ENCODE results near the gene NT5M. TPM values are rescaled to one million over a fixed set of nuclear protein-coding genes. Genes with fewer than 3 reads are reported as not detected.

NT5M gene
- total and polyA plus RNA-seq, 5 donors: 3.4 to 6.3 (median 5.3) TPM

DNA sequence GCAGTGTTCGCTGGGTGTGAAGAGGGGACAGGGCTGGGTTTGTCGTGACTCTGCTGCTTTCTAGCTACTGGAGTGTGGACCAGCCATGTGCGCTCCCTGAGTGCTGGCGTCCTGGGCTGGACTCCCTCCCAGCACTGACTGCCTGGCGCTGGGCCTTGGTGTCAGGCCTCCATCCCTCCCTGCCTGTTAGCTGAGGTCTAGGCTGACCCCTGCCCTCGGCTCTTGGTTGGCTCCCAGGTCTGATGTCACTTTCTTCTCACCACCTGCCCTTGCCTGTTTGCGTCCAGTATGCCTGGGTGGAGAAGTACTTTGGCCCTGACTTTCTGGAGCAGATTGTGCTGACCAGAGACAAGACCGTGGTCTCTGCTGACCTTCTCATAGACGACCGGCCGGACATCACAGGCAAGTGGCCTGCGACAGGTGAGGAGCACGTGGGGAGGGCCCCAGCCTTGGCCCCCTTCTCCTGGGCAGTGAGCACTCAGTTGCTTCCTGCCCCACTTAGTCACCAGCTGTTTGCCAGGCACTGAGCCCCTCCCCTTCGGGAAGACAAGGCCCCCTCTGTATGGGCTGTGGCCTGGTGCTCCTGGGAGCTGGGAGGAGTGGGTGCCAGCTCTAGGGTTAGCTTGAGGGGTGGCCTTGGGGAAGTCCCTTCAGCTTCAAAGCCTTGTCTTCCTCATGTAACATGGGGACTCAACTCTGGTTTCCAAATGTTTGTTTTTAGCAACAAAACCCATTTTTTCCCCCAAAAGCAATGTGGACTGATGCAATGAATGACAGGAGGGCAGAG, 41.5 kb downstream of the NT5M start:
- intact Hi-C loops (cut with DNase I): no loop called here
- Histone ChIP-seq H3K4me1 (ENCODE audit: control insufficient read depth, insufficient read depth, low read length) (no peaks in the 10 kb centered on the region), H3K9me3 (ENCODE audit: control insufficient read depth, low read length) (no peaks in the 10 kb centered on the region), H3K27me3 (ENCODE audit: control insufficient read depth, insufficient read depth) (no peaks in the 10 kb centered on the region), H3K27ac (ENCODE audit: low read length) (no peak overlapping the region), H3K4me3 (ENCODE audit: low read length) (no peak overlapping the region)
- ATAC-seq (peak in 1 of 2 donors; percentile 30), DNase-seq (peak in 1 of 3 donors; percentile 10)
- 79% methylated on average over 14 of the region's 14 CpGs for WGBS

DNA sequence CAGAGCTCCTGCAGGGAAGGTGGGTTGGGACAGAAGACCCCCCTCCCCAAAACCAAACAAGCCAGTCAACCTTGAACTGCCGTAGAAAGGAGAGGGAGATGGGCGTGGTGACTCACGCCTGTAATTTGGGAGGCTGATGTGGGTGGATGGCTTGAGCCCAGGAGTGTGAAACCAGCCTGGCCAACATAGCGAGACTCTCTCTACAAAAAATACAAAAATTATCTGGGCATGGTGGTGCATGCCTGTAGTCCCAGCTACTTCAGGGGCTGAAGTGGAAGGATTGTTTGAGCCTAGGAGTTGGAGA, 42.1 kb downstream of the NT5M start:
- intact Hi-C loops (cut with DNase I): no loop called here
- Histone ChIP-seq H3K9me3 (ENCODE audit: control insufficient read depth, low read length) (no peaks in the 10 kb centered on the region), H3K4me3 (ENCODE audit: low read length) (no peak overlapping the region), H3K27ac (ENCODE audit: low read length) (no peak overlapping the region), H3K4me1 (ENCODE audit: control insufficient read depth, insufficient read depth, low read length) (no peaks in the 10 kb centered on the region), H3K27me3 (ENCODE audit: control insufficient read depth, insufficient read depth) (no peaks in the 10 kb centered on the region)
- ATAC-seq: no peak
- DNase-seq: no peak
- 97% methylated on average over 4 of the region's 4 CpGs for WGBS

DNA sequence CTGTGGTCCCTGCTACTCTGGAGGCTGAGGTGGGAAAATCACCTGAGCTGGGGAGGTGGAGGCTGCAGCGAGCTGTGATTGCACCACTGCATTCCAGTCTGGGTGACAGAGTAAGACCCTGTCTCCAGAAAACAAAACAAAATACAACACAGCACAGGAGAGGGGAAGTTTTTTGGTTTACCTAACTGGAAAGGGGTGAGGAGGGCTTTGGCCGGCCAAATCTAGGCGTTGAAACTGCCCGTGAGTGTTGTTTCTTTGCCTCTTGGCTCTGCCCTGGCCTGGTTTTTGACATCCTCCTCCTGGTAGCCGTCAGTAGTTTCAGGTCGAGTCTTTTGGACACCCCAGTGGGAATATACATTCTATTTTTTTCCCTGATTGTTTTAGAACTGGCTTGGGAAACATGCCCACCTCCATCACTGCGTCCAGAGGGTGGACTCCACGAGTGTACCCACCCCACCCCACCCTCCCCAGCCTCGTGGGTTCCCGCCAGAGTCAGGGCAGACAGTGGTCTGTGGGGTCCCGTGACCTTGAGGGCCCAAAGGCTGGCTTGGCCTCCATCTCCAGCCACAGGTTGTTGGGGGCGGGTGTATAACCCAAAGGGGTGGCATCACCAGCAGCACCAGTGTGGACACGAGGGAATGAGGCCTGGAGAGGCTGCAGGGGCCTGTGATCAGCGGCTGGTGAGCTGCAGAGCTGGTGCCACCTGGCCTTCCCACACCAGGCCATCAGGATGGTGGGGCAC, 42.7 kb downstream of the NT5M start:
- no peaks in the 10 kb centered on the region for H3K27me3 ChIP-seq (ENCODE audit: control insufficient read depth, insufficient read depth)
- WGBS: 87% methylated on average over 14 of the region's 14 CpGs
- H3K9me3 ChIP-seq (ENCODE audit: control insufficient read depth, low read length): no peaks in the 10 kb centered on the region
- intact Hi-C loops (cut with DNase I): no loop called here
- H3K4me3 ChIP-seq (ENCODE audit: low read length): no peak overlapping the region
- DNase-seq (no peak), ATAC-seq (no peak)
- H3K27ac ChIP-seq (ENCODE audit: low read length): no peak overlapping the region
- no peaks in the 10 kb centered on the region for H3K4me1 ChIP-seq (ENCODE audit: control insufficient read depth, insufficient read depth, low read length)

- no peak for ATAC-seq
- 89% methylated on average over 31 of the region's 31 CpGs for WGBS
- H3K4me1 ChIP-seq (ENCODE audit: control insufficient read depth, insufficient read depth, low read length): no peaks in the 10 kb centered on the region
- no peaks in the 10 kb centered on the region for H3K27me3 ChIP-seq (ENCODE audit: control insufficient read depth, insufficient read depth)
- intact Hi-C loops (cut with DNase I): no loop called here
- DNase-seq: no peak
- no peak overlapping the region for H3K4me3 ChIP-seq (ENCODE audit: low read length)
- no peak overlapping the region for H3K27ac ChIP-seq (ENCODE audit: low read length)
- H3K9me3 ChIP-seq (ENCODE audit: control insufficient read depth, low read length): no peaks in the 10 kb centered on the region
Measured at GRCh38 chr17:17346428-17347233, 43.5 kb downstream of the NT5M start.

DNA sequence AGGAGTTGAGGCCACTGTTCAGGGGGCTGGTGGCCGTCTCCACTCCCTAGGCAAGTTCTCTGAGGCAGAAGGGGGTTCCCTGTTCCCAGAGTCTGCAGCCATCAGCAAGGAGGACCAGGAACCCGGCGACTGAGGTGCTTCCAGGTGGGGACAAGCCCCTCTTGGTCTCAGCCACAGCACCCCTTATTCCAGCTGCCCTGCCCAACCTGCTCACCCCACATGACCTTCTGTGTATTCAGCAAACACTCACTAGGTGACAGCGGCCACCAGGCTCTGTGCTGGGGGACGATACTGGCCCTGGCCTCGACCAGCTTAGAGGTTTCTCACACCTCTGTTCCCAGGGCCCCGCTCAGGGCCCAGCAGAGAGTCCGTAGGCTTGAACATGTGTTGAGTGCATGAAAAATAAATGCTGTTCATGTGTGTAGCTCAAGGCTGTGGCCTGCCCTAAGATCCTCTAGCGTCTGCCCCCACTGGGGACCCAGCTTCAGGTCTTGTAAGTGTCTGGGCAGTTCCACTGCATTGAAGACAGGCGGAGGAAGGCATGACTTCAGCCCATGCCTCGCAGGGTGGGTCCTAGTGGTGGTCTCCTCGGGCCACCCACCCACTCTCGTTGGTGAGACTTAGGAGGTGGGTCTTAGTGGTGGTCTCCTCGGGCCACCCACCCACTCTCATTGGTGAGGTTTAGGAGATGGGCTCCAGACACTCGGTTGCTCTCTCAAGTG, 44.2 kb downstream of the NT5M start:
- H3K27ac ChIP-seq (ENCODE audit: low read length): no peak overlapping the region
- no peak overlapping the region for H3K4me3 ChIP-seq (ENCODE audit: low read length)
- 87% methylated on average over 15 of the region's 15 CpGs for WGBS
- no peak for ATAC-seq
- no peaks in the 10 kb centered on the region for H3K9me3 ChIP-seq (ENCODE audit: control insufficient read depth, low read length)
- no peaks in the 10 kb centered on the region for H3K27me3 ChIP-seq (ENCODE audit: control insufficient read depth, insufficient read depth)
- H3K4me1 ChIP-seq (ENCODE audit: control insufficient read depth, insufficient read depth, low read length): no peaks in the 10 kb centered on the region
- intact Hi-C loops (cut with DNase I): no loop called here
- DNase-seq: no peak

GRCh38 chr17:17347956-17348871, 45.0 kb downstream of the NT5M start:
- no peak for ATAC-seq
- Histone ChIP-seq H3K4me1 (ENCODE audit: control insufficient read depth, insufficient read depth, low read length) (no peaks in the 10 kb centered on the region), H3K27ac (ENCODE audit: low read length) (no peak overlapping the region), H3K27me3 (ENCODE audit: control insufficient read depth, insufficient read depth) (no peaks in the 10 kb centered on the region), H3K9me3 (ENCODE audit: control insufficient read depth, low read length) (no peaks in the 10 kb centered on the region), H3K4me3 (ENCODE audit: low read length) (no peak overlapping the region)
- DNase-seq: no peak
- whole genome bisulfite sequencing: 94% methylated on average over 10 of the region's 10 CpGs
- intact Hi-C loops (cut with DNase I): no loop called here

DNA sequence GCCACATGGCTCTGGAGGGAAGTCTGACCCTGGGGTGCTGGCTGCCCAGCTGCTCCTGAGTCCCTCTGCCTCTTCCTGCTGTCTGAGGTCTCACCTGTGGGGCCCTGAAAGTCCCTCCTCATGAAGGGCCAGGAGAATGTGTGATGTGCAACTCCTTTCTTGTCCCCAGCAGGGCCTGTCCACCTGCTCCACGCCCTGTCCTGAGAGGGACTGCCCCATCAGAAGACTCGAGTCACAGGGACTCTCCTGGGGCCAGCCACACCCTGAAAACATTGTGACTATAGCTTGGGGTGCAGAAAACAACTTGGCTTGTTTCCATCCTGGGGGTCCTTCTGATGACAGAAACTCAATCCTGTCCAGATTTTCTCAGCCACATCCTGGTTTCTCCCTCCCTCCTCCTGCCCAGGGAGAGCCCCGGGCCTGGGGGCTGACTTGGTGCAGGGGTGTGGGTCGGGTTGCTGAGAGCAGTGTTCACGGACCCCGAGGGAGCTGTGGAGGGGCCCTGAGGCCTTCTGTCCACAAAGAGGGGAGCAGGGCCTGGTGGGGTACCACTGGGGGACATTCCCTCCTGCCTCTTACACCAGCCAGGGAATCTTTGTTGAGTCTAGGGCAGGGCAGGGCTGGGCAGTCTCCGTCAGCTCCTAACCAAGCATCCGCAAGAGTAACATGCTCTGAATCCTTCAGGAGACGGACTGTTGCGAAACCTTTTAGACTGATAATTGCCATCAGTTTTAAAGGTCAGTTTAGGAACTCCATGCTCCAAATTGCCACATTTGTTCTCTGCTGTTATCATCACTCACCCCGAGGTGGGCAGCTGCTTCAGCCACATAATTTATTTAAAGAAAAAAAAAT, 45.9 kb downstream of the NT5M start:
- 64% methylated on average over 11 of the region's 11 CpGs for WGBS
- DNase-seq (no peak), ATAC-seq (peak in 1 of 2 donors; percentile 10)
- Histone ChIP-seq H3K4me3 (ENCODE audit: low read length) (no peak overlapping the region), H3K27ac (ENCODE audit: low read length) (no peak overlapping the region), H3K27me3 (ENCODE audit: control insufficient read depth, insufficient read depth) (no peaks in the 10 kb centered on the region), H3K9me3 (ENCODE audit: control insufficient read depth, low read length) (no peaks in the 10 kb centered on the region), H3K4me1 (ENCODE audit: control insufficient read depth, insufficient read depth, low read length) (no peaks in the 10 kb centered on the region)
- intact Hi-C loops (cut with DNase I): no loop called here

- 62% methylated on average over 14 of the region's 14 CpGs for WGBS
- H3K27me3 ChIP-seq (ENCODE audit: control insufficient read depth, insufficient read depth): no peaks in the 10 kb centered on the region
- intact Hi-C loops (cut with DNase I): loop anchor here in 1 of 4 donors (10.0 kb wide), 2 partner anchors 145 to 225 kb away; partner anchors contain the start of gene RASD1
- no peaks in the 10 kb centered on the region for H3K9me3 ChIP-seq (ENCODE audit: control insufficient read depth, low read length)
- no peak for ATAC-seq
- H3K27ac ChIP-seq (ENCODE audit: low read length): no peak overlapping the region
- DNase-seq: no peak
- H3K4me3 ChIP-seq (ENCODE audit: low read length): no peak overlapping the region
- no peaks in the 10 kb centered on the region for H3K4me1 ChIP-seq (ENCODE audit: control insufficient read depth, insufficient read depth, low read length)
Measured at GRCh38 chr17:17349724-17350106, 46.5 kb downstream of the NT5M start.

- no peak overlapping the region for H3K4me3 ChIP-seq (ENCODE audit: low read length)
- WGBS: 83% methylated on average over 19 of the region's 19 CpGs
- DNase-seq: no peak
- H3K27me3 ChIP-seq (ENCODE audit: control insufficient read depth, insufficient read depth): no peaks in the 10 kb centered on the region
- H3K4me1 ChIP-seq (ENCODE audit: control insufficient read depth, insufficient read depth, low read length): no peaks in the 10 kb centered on the region
- H3K9me3 ChIP-seq (ENCODE audit: control insufficient read depth, low read length): no peaks in the 10 kb centered on the region
- intact Hi-C loops (cut with DNase I): loop anchor here in 1 of 4 donors (10.0 kb wide), 2 partner anchors 144 to 224 kb away; partner anchors contain the start of gene RASD1
- no peak overlapping the region for H3K27ac ChIP-seq (ENCODE audit: low read length)
- no peak for ATAC-seq
Measured at GRCh38 chr17:17350491-17351355, 47.5 kb downstream of the NT5M start.

All from right cardiac atrium (tissue), 5 donors.